Mucosa of stomach (tissue), 1 donor: ENCODE measurements around the gene F8A1.
"Not testable (repeated sequence)": the region's sequence is repeated elsewhere in the genome, so short reads cannot be mapped to it uniquely, and the experiment has no call there.

Experiments used
- H3K27me3 ChIP-seq: one replicate; pipeline ENCODE4 v1.7.0; 2013; ENCODE audit warnings: mild to moderate bottlenecking, low read length; ENCODE audit not compliant: control insufficient read depth, insufficient read depth
- H3K36me3 ChIP-seq: one replicate; pipeline ENCODE4 v1.7.0; 2013; ENCODE audit warnings: low read length; ENCODE audit not compliant: control insufficient read depth, insufficient read depth
- H3K4me1 ChIP-seq: one replicate; pipeline ENCODE4 v1.7.0; 2013; ENCODE audit warnings: mild to moderate bottlenecking, low read length; ENCODE audit not compliant: control insufficient read depth, insufficient read depth
- H3K4me3 ChIP-seq: one replicate; pipeline ENCODE4 v1.7.0; 2013; ENCODE audit warnings: low read length
- H3K9ac ChIP-seq: one replicate; pipeline ENCODE4 v1.7.0; 2013; ENCODE audit warnings: mild to moderate bottlenecking, low read length, moderate library complexity
- H3K9me3 ChIP-seq: one replicate; pipeline ENCODE4 v1.7.0; 2013; ENCODE audit warnings: mild to moderate bottlenecking, low read length, moderate library complexity; ENCODE audit not compliant: control insufficient read depth
- donor health status: Pancreatic carcinoma.

F8A1 gene

DNA sequence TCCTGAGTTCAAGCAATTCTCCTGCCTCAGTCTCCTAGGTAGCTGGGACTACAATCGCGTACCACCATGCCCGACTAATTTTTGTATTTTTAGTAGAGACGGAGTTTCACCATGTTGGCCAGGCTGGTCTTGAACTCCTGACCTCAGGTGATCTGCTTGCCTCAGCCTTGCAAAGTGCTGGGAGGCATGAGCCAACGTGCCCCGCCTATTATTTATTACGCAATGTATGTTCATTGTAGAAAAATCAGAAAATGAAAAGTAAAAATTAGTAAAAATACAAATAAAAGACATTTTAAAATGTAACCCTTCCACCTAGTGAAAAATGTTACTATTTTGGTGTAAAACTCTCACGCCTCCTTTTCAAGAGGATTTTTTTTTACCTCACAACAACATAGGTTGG lies 14.2 kb downstream of the F8A1 start:
- Histone ChIP-seq H3K4me3 (no peak overlapping the region), H3K4me1 (no peaks in the 10 kb centered on the region), H3K9ac (no peak overlapping the region), H3K27me3 (no peaks in the 10 kb centered on the region), H3K9me3 (no peaks in the 10 kb centered on the region), H3K36me3 (no peaks in the 10 kb centered on the region)

DNA sequence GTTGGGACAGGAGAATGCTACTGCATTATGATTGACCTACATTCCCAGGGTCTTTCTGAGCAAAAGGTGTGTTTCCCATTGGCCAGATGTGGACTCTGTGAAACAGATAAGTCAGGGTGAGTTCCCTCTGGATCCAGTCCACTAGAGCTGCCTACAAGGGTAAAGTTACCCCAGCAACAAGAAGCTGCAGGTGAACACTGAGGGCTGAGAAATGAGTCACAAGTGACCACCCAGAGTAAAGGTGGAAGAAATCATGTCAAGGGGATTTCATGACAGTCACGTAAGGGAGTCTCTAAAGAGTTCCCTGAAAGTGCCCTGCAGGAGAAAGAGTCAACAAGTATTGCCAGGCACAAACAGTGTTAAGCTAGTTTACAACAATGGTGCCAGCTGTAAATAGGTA lies 16.3 kb downstream of the F8A1 start:
- no peaks in the 10 kb centered on the region for H3K9me3 ChIP-seq
- H3K36me3 ChIP-seq: no peaks in the 10 kb centered on the region
- H3K27me3 ChIP-seq: no peaks in the 10 kb centered on the region
- no peaks in the 10 kb centered on the region for H3K4me1 ChIP-seq
- H3K4me3 ChIP-seq: no peak overlapping the region
- H3K9ac ChIP-seq: no peak overlapping the region

DNA sequence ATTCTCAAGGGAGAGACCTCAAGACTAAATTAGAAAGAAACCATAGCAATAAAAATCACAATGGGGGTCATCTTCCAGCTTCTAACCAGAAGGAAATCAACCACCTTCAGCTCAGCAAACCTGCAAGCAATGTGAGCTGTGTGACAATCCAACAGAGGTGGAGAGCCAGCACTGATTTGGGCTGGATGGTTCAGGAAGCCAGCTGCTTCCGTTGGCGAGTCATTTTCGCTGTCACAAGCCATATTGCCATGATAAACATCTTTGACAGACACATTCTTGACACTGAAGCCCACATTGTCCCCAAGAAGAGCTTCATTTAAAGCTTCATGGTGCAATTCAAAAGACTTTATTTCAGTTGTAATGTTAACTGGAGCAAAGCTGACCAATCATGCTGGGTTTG lies 22.7 kb downstream of the F8A1 start:
- Histone ChIP-seq H3K4me1 (no peaks in the 10 kb centered on the region), H3K27me3 (no peaks in the 10 kb centered on the region), H3K4me3 (no peak overlapping the region), H3K9me3 (no peaks in the 10 kb centered on the region), H3K9ac (no peak overlapping the region), H3K36me3 (no peaks in the 10 kb centered on the region)

DNA sequence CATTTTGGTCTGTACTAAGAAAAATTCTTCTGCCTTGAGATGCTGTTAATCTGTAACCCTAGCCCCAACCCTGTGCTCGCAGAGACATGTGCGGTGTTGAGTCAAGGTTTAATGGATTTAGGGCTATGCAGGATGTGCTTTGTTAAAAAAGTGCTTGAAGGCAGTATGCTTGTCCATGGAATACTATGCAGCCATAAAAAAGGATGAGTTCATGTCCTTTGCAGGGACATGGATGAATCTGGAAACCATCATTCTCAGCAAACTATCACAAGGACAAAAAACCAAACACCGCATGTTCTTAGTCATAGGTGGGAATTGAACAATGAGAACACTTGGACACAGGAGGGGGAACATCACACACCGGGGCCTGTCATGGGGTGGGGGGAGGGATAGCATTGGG lies 23.9 kb downstream of the F8A1 start:
- H3K4me1 ChIP-seq, H3K27me3 ChIP-seq, H3K36me3 ChIP-seq, H3K9me3 ChIP-seq, H3K4me3 ChIP-seq, H3K9ac ChIP-seq: not testable (repeated sequence)

DNA sequence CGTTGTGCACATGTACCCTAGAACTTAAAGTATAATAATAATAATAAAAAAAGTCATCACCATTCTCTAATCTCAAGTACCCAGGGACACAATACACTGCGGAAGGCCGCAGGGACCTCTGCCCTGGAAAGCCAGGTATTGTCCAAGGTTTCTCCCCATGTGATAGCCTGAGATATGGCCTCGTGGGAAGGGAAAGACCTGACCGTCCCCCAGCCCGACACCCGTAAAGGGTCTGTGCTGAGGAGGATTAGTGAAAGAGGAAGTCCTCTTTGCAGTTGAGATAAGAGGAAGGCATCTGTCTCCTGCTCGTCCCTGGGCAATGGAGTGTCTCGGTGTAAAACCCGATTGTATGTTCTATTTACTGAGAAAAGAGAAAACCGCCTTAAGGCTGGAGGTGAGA lies 24.4 kb downstream of the F8A1 start:
- H3K4me3 ChIP-seq, H3K9me3 ChIP-seq, H3K9ac ChIP-seq, H3K27me3 ChIP-seq, H3K36me3 ChIP-seq, H3K4me1 ChIP-seq: not testable (repeated sequence)

DNA sequence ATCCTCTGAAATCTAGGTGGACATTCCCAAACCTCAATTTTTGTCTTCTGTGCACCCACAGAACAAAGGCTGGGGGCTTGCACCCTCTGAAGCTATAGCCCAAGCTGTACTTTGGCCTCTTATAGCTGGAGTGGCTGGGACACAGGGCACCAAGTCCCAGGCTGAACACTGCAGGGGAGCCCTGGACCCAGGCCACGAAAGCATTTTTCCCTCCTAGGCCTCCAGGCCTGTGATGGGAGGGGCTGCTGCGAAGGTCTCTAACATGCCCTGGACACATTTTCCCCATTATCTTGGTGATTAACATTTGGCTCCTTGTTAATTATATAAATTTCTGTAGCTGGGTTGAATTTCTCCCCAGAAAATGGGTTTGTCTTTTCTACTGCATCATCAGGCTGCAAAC lies 27.9 kb downstream of the F8A1 start:
- H3K36me3 ChIP-seq: no peaks in the 10 kb centered on the region

DNA sequence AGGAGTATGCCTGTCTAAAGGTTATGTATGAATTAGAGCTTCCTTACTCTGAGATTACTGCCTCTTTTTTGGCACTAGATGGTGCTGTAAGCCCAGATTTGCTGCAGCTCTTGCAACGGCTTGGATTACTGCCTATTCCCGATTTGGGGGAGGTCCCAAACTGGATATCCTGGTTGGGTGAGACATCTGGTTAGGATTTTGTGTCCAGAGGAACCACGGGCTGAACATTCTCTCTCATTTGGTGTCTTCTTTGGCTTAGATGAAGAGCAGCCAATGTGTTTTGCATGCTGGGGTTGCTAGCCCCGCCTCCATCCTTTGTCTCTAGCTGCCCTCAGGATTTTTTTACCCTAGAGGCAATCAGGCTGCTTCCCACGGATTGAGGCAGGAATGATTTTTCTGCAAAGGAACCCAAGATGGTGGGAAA lies 31.9 kb downstream of the F8A1 start:
- Histone ChIP-seq H3K9me3 (no peaks in the 10 kb centered on the region), H3K36me3 (no peaks in the 10 kb centered on the region), H3K27me3 (no peaks in the 10 kb centered on the region), H3K4me1 (no peaks in the 10 kb centered on the region), H3K4me3 (no peak overlapping the region), H3K9ac (no peak overlapping the region)

More for the DNA sequence above, 27.9 kb downstream of the F8A1 start:
- Histone ChIP-seq H3K9ac (no peak overlapping the region), H3K9me3 (no peaks in the 10 kb centered on the region), H3K4me1 (no peaks in the 10 kb centered on the region), H3K27me3 (no peaks in the 10 kb centered on the region), H3K4me3 (no peak overlapping the region)

DNA sequence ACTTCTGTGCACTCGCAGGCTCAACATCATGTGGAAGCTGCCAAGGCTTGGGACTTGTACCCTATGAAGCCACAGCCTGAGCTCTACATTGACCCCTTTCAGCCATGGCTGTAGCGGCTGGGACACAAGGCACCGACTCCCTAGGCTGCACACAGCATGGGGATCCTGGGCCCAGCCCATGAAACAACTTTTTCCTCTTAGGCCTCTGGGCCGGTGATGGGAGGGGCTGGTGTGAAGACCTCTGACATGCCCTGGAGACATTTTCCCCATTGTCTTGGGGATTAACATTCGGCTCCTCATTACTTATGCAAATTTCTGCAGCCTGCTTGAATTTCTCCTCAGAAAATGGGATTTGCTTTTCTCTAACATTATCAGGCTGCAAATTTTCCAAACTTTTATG lies 38.6 kb downstream of the F8A1 start:
- H3K4me1 ChIP-seq, H3K27me3 ChIP-seq, H3K9ac ChIP-seq, H3K9me3 ChIP-seq, H3K36me3 ChIP-seq, H3K4me3 ChIP-seq: not testable (repeated sequence)
